WTC11 (cell line): ENCODE measurements around the gene GDF2. TPM values are rescaled to one million over a fixed set of nuclear protein-coding genes. Genes with fewer than 3 reads are reported as not detected.

Source experiments
- ATAC-seq: fragments of 200-7000 bp; cut with Tn5 transposase; 2 replicates; pipeline ENCODE4 v1.10.0; 2021; ENCODE audit warnings: mild to moderate bottlenecking, moderate library complexity
- CTCF ChIA-PET: fragments of 300-600 bp; sonication (Branson Sonifier 250); formaldehyde crosslinking; loops from one replicate; lab custom pipeline; 2021; ENCODE audit warnings: antibody characterized with exemption; lab: Charles Lee
- POLR2A ChIA-PET: fragments of 350-600 bp; sonication (Branson Sonifier 250); formaldehyde crosslinking; loops from one replicate; lab custom pipeline; 2021; ENCODE audit warnings: antibody characterized with exemption; lab: Charles Lee
- DNase-seq: peaks from one replicate; pipeline ENCODE4 v3.0.0; 2021; ENCODE audit warnings: low spot score
- H3K27ac Mint-ChIP-seq: 2 replicates; pipeline ENCODE4 v1.8.0; 2021; ENCODE audit warnings: mixed read lengths
- H3K27me3 Mint-ChIP-seq: 2 replicates; pipeline ENCODE4 v1.8.0; 2021; ENCODE audit warnings: low read depth, mild to moderate bottlenecking, moderate library complexity, mixed read lengths
- H3K36me3 Mint-ChIP-seq: 2 replicates; pipeline ENCODE4 v1.8.0; 2021; ENCODE audit warnings: mixed read lengths
- H3K4me1 Mint-ChIP-seq: 2 replicates; pipeline ENCODE4 v1.8.0; 2022; ENCODE audit warnings: mixed read lengths
- H3K4me3 Mint-ChIP-seq: 2 replicates; pipeline ENCODE4 v1.8.0; 2021; ENCODE audit warnings: mild to moderate bottlenecking, moderate library complexity, mixed read lengths
- H3K9me3 Mint-ChIP-seq: 2 replicates; pipeline ENCODE4 v1.8.0; 2021; ENCODE audit warnings: mixed read lengths
- CBFB ChIP-seq: sonication (generic); formaldehyde crosslinking; IDR thresholded peaks from 2 replicates; pipeline ENCODE4 v1.8.1; 2022; ENCODE audit warnings: mild to moderate bottlenecking, low read depth, missing genetic modification reagents
- CREM ChIP-seq: sonication (generic); formaldehyde crosslinking; IDR thresholded peaks from 2 replicates; pipeline ENCODE4 v1.8.1; 2022; ENCODE audit warnings: mild to moderate bottlenecking, missing genetic modification reagents, moderate library complexity
- E2F1 ChIP-seq: sonication (generic); formaldehyde crosslinking; IDR thresholded peaks from 2 replicates; pipeline ENCODE4 v1.8.0; 2022; ENCODE audit warnings: mild to moderate bottlenecking, missing genetic modification reagents
- ELF4 ChIP-seq: sonication (generic); formaldehyde crosslinking; IDR thresholded peaks from 2 replicates; pipeline ENCODE4 v1.8.1; 2022; ENCODE audit warnings: low read depth, mild to moderate bottlenecking, moderate library complexity, missing genetic modification reagents
- HMGA2 ChIP-seq: fragments of 250-450 bp; sonication (Bioruptor Pico); IDR thresholded peaks from 2 replicates; pipeline ENCODE4 v1.4.0; 2021; ENCODE audit warnings: mild to moderate bottlenecking, moderate library complexity
- MXD4 ChIP-seq: fragments of 250-450 bp; sonication (Bioruptor Pico); IDR thresholded peaks from 2 replicates; pipeline ENCODE4 v1.8.0; 2021; ENCODE audit warnings: mild to moderate bottlenecking, moderate library complexity, borderline replicate concordance
- NFATC4 ChIP-seq: fragments of 250-450 bp; sonication (Bioruptor Pico); IDR thresholded peaks from 2 replicates; pipeline ENCODE4 v1.9.0; 2021; ENCODE audit warnings: mild to moderate bottlenecking
- PRRX2 ChIP-seq: fragments of 250-450 bp; sonication (Bioruptor Pico); IDR thresholded peaks from 2 replicates; pipeline ENCODE4 v1.8.0; 2021; ENCODE audit warnings: mild to moderate bottlenecking
- RORB ChIP-seq: fragments of 250-450 bp; sonication (Bioruptor Pico); IDR thresholded peaks from 2 replicates; pipeline ENCODE4 v1.9.0; 2021; ENCODE audit warnings: mild to moderate bottlenecking
- STAT6 ChIP-seq: sonication (generic); formaldehyde crosslinking; conservative IDR thresholded peaks from 2 replicates; pipeline ENCODE4 v1.8.1; 2023; ENCODE audit warnings: mild to moderate bottlenecking, low read depth, missing genetic modification reagents, moderate library complexity
- ZNF317 ChIP-seq: sonication (generic); formaldehyde crosslinking; IDR thresholded peaks from 2 replicates; pipeline ENCODE4 v1.8.1; 2023; ENCODE audit warnings: low read depth, mild to moderate bottlenecking, moderate library complexity, missing genetic modification reagents, borderline replicate concordance
- ZNF671 ChIP-seq: fragments of 250-450 bp; sonication (Bioruptor Pico); IDR thresholded peaks from 2 replicates; pipeline ENCODE4 v1.8.0; 2021; ENCODE audit warnings: mild to moderate bottlenecking
- total RNA-seq: library from RNA; stranded (reverse); gene quantifications from 3 replicates; pipeline ENCODE4 v1.2.3, GENCODE V29; 2021
- TF ChIP-seq, protein P1 (sequence below): sonication (generic); formaldehyde crosslinking; IDR thresholded peaks from 2 replicates; pipeline ENCODE4 v1.8.0; 2023; ENCODE audit warnings: mild to moderate bottlenecking, missing genetic modification reagents
- TF ChIP-seq, protein P2 (sequence below): sonication (generic); formaldehyde crosslinking; IDR thresholded peaks from 2 replicates; pipeline ENCODE4 v1.8.1; 2022; ENCODE audit warnings: mild to moderate bottlenecking, moderate library complexity, missing genetic modification reagents
- TF ChIP-seq, protein P3 (sequence below): sonication (generic); formaldehyde crosslinking; IDR thresholded peaks from 2 replicates; pipeline ENCODE4 v1.8.0; 2022; ENCODE audit warnings: mild to moderate bottlenecking, missing genetic modification reagents

GDF2 gene
- total RNA-seq, 1 experiment from 2014 or later = not detected

DNA sequence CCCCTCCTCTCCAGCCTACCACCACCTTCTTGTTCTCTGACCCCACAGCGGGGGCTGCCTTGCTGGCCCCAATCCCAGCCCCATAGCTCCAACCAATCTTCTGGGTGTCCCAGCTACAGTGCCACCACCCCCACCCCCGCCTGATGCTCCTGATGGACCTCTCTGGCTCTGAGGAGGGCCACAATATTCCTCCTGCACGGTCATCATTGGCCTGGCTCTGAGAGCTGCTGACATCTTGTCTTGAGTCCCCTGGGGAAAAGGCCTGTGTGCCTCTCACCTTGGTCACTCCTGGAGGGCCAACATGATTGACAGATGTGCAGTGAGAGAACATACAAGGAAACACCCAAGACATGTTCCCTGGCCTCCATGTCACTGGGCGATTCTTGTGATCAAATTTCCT is 7.6 kb downstream of the GDF2 start (continued):
- TF ChIP-seq, protein P1, sequence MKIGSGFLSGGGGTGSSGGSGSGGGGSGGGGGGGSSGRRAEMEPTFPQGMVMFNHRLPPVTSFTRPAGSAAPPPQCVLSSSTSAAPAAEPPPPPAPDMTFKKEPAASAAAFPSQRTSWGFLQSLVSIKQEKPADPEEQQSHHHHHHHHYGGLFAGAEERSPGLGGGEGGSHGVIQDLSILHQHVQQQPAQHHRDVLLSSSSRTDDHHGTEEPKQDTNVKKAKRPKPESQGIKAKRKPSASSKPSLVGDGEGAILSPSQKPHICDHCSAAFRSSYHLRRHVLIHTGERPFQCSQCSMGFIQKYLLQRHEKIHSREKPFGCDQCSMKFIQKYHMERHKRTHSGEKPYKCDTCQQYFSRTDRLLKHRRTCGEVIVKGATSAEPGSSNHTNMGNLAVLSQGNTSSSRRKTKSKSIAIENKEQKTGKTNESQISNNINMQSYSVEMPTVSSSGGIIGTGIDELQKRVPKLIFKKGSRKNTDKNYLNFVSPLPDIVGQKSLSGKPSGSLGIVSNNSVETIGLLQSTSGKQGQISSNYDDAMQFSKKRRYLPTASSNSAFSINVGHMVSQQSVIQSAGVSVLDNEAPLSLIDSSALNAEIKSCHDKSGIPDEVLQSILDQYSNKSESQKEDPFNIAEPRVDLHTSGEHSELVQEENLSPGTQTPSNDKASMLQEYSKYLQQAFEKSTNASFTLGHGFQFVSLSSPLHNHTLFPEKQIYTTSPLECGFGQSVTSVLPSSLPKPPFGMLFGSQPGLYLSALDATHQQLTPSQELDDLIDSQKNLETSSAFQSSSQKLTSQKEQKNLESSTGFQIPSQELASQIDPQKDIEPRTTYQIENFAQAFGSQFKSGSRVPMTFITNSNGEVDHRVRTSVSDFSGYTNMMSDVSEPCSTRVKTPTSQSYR = no peak
- no peak for TF ChIP-seq RORB
- TF ChIP-seq HMGA2 (CRISPR knock-in tag) = no peak
- TF ChIP-seq NFATC4 (CRISPR knock-in tag) = no peak
- TF ChIP-seq CBFB (CRISPR knock-in tag) = no peak
- TF ChIP-seq, protein P2, sequence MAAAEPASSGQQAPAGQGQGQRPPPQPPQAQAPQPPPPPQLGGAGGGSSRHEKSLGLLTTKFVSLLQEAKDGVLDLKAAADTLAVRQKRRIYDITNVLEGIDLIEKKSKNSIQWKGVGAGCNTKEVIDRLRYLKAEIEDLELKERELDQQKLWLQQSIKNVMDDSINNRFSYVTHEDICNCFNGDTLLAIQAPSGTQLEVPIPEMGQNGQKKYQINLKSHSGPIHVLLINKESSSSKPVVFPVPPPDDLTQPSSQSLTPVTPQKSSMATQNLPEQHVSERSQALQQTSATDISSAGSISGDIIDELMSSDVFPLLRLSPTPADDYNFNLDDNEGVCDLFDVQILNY (CRISPR knock-in tag) = no peak

GRCh38 chr10:47330366-47330765 is 8.1 kb downstream of the GDF2 start:
- TF ChIP-seq CREM (no peak), STAT6 (CRISPR knock-in tag) (no peak), ZNF317 (CRISPR knock-in tag) (no peak), ELF4 (no peak), ZNF671 (CRISPR knock-in tag) (no peak), E2F1 (CRISPR knock-in tag) (no peak), PRRX2 (CRISPR knock-in tag) (no peak)
- peaks cover 17% of the 10 kb centered on the region for H3K9me3 Mint-ChIP-seq
- ChIA-PET POLR2A (no interaction called here), CTCF (interaction anchor here (1.9 kb wide), 1 partner anchor 10 kb away, joined by 9 read pairs; no protein-coding TSS in a partner anchor)
- 0 out of 2 replicates have a peak overlapping the region, but pooled peaks have one; percentile 57 for H3K27ac Mint-ChIP-seq
- ATAC-seq (no peak), DNase-seq (no peak)
- H3K27me3 Mint-ChIP-seq = no peaks in the 10 kb centered on the region
- no peaks in the 10 kb centered on the region for H3K4me1 Mint-ChIP-seq
- no peaks in the 10 kb centered on the region for H3K36me3 Mint-ChIP-seq
- no peak overlapping the region for H3K4me3 Mint-ChIP-seq

GRCh38 chr10:47330804-47331203 is 8.6 kb downstream of the GDF2 start:
- Mint-ChIP-seq H3K4me1 (no peaks in the 10 kb centered on the region), H3K27ac (no peak overlapping the region), H3K36me3 (no peaks in the 10 kb centered on the region), H3K27me3 (no peaks in the 10 kb centered on the region), H3K4me3 (no peak overlapping the region), H3K9me3 (peaks cover 17% of the 10 kb centered on the region)
- no peak for TF ChIP-seq MXD4 (CRISPR knock-in tag)
- TF ChIP-seq, protein P3, sequence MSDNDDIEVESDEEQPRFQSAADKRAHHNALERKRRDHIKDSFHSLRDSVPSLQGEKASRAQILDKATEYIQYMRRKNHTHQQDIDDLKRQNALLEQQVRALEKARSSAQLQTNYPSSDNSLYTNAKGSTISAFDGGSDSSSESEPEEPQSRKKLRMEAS = no peak
- TF ChIP-seq NFATC4 (CRISPR knock-in tag) = no peak
- ChIA-PET CTCF (interaction anchor here (1.9 kb wide), 1 partner anchor 10 kb away, joined by 9 read pairs; no protein-coding TSS in a partner anchor), POLR2A (no interaction called here)
- no peak for ATAC-seq
- no peak for DNase-seq
